GM12801 (cell line): ENCODE results near the gene MEG3.

Experiments
- TF ChIP-seq, protein P1 (sequence below): IDR thresholded peaks from one replicate; pipeline ENCODE4 v1.5.1; 2011; ENCODE audit warnings: control low read depth; ENCODE audit not compliant: insufficient read length; ENCODE audit errors: extremely low read depth

MEG3 gene

DNA sequence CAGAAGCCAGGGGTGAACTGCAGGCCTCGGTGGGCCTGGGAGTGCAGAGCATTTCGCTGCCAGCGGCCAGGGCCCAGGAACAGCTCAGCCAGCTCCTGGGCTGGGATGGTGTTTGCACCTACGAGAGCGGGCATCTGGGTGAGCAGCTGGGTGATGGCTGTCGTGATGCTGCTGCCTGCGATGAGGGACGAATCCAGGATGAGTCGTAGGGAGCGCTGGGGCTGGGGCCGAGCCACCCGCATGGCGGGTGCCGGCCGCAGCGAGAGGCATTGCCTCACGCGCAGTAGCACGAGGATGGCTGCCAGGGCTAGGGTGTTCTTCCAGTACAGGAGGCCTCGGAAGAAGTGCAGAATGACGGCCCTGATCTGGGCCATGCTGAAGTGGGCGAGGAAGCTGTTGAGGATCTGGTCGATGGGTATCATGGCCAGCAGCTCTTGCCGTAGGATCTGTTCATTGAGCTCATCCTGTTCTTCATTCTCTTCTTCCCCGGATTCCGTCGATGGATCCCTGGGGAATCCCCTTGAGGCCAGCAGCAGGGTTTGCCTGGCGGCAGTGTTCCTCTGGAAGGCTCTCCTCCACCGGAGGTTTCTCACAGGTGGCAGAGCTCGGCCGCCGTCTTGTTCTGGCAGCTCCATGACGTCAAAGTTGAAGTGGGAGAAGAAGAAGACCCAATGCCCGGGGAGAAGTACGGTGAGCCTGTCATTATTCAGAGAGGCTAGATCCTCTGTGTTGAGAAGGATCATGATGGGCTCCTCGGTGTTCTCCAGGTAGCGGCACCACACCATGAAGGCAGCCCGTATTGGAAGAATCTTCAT is 55.5 kb downstream of the MEG3 start:
- TF ChIP-seq, protein P1, sequence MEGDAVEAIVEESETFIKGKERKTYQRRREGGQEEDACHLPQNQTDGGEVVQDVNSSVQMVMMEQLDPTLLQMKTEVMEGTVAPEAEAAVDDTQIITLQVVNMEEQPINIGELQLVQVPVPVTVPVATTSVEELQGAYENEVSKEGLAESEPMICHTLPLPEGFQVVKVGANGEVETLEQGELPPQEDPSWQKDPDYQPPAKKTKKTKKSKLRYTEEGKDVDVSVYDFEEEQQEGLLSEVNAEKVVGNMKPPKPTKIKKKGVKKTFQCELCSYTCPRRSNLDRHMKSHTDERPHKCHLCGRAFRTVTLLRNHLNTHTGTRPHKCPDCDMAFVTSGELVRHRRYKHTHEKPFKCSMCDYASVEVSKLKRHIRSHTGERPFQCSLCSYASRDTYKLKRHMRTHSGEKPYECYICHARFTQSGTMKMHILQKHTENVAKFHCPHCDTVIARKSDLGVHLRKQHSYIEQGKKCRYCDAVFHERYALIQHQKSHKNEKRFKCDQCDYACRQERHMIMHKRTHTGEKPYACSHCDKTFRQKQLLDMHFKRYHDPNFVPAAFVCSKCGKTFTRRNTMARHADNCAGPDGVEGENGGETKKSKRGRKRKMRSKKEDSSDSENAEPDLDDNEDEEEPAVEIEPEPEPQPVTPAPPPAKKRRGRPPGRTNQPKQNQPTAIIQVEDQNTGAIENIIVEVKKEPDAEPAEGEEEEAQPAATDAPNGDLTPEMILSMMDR = no peak

DNA sequence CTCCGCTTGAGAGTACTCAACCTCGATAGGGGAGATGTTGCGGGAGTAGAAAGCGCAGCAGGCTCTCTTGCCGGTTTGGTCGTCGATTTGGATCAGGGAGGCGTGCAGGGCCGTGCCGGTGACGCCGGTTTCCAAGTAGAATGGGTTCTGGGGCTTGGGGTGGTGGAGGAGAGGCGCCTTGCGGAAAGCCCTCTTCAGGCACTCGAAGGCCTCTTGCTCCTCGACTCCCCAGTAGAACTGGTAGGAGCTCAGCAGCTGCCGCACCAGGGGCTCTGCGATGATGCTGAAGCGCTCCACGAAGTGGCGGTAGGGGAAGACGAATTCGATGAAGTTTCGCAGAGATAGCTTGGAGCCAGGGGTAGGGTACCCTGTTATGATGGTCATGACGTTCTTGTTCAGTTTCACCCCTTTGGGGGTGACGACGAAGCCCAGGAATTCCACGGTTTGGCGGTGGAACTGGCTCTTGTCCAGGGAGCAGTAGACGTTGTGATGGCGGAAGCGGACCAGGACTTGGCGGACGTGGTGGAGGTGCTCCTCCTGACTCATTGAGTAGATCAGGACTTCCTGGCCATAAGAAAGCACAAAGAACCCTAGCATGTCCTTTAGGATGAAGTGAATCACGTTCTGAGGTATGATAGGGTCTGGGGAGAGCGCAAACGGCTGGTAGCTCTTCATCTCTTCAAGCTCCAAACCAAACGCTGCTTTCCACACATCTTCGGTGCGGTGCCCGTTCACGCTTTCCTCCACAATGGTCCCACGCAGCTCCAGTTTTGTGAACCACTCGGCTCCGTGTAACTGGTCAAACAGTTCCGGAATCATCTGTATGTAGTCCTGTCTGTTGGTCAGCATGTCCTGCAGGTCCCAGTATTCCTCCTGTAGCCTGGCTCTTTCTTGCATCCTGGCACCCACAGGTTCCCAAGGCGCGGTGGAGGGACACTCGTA is 56.4 kb downstream of the MEG3 start:
- TF ChIP-seq, protein P1 = no peak

DNA sequence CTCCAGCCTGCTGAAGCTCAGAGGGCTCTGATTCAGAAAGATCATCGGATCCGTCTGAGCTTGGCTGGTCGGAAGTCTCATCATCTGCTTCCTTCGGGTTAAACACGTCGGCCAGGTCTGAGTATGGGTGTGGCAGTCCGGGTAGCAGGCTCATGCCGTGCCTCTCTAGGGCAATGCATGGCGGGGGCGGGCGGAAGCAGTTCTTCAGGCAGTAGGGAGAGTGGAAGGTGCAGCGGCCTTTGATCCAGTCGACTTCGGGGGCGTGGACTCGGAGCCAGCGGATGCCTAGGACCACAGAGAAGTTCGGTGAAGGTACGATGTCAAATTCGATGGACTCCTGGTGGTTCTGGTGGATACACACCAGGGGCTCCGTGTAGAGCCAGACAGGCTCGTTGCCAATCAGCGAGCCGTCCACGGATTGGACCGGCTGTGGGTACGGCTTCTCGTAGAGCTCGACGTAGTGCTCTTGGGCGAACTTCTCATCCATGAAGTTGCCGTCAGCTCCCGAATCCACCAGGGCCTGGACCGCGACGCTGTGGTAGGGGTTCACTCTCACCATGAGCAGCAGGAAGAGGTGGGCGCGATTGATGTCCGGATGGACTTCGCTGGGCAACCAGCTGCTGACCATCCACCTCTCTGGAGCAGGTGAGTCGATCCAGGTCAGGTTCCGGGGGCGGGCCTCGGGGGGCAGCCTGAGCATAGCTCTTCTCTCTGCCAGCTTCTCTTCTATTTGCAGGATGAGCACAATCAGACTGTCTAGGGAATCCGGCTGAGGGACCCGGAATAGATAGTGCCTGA is 57.3 kb downstream of the MEG3 start:
- TF ChIP-seq, protein P1 = no peak

DNA sequence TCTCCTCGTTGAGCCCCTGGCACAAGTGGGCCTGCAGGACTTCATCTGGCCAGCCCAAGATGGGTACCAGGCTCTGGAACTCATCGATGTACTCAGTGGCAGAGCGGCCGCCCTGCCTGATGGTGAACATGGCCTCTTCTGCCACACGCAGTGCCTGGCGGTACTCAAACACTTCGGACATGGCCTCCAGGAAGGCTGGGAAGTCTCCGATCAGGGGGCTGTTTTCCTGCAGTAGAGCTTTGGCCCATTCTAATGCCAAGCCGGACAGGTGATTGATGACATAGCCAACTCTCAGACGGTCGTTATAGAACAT is 57.8 kb downstream of the MEG3 start:
- TF ChIP-seq, protein P1 = no peak

DNA sequence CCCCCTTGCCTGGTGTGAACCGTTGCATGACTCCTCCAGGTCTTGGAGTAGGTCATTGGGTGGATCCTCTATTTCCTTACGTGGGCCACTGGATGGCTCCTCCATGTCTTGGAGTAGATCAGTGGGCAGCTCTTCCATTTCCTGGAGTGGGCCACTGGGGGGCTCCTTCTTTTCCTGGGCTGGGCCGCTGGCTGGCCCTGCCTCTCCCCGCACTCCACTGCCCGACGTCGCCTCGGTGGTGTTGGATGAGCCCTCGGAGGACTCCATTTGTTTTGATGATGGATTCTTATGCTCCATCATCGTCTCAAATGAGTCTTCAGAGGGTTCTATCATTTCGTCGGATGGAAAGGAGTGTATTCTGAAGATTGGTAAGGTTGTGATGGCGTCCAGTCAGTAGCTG is 58.5 kb downstream of the MEG3 start:
- TF ChIP-seq, protein P1 = no peak

DNA sequence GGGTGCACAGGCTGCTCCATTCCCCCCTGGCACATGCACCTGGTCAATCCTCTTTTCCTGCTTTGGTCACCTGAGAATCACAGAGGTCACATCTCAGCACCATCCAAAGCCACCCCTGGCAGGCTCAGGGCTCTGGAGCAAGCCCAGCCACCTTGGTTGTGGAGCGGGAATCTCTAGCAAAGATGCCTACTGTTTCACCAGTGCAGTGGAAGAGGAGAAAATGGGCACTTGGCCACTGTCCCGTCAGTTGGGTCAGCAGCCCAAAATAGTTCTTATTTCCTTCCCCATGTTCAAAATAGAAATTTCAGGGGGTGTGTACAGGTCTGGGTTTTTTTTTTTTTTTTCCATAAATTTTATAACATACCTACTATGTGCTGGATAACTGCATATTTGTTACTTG is 59.3 kb downstream of the MEG3 start:
- TF ChIP-seq, protein P1 = no peak

DNA sequence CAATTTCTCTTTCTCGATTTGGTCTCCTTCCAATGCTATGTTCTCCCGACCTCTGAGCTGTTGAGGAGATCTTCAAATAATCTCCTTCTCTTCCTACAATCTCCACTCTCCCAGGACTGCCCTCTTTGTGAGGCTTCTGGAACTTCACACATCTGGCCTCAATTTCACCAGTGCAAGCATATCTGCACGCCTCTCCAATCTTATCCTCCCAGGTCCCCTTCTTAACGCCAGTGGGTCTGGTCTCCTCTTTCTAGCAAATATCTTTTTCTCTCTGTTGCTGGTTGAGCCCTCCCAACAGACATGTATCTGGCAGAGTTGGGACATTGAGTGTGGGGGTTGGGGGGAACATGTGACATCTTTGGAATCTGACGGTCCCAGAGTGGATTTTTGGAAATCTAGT is 59.7 kb downstream of the MEG3 start:
- TF ChIP-seq, protein P1 = no peak
